Uterus (tissue), 4 donors: Measurements from ENCODE around the gene SPTAN1. TPM values are rescaled to one million over a fixed set of nuclear protein-coding genes. Genes with fewer than 3 reads are reported as not detected.

Experiments
- DNase-seq, 2 donors: peaks; one replicate each; pipeline ENCODE4 v3.0.0-alpha.2; 2019 to 2020
- H3K27ac ChIP-seq, 2 donors: fragments of 200-600 bp; sonication (generic); 1 replicate in 1 of 2; 2 replicates in 1 of 2; pipeline ENCODE4 v1.5.1; 2016 to 2018
- H3K27me3 ChIP-seq, 2 donors: fragments of 200-600 bp; sonication (generic); one replicate each; pipeline ENCODE4 v1.5.1; 2018 to 2019; ENCODE audit warnings: control low read depth in 1 of 2
- H3K36me3 ChIP-seq, 2 donors: fragments of 200-600 bp; sonication (generic); one replicate each; pipeline ENCODE4 v1.5.1; 2019; ENCODE audit warnings: control low read depth in 1 of 2
- H3K4me1 ChIP-seq, 2 donors: fragments of 200-600 bp; sonication (generic); one replicate each; pipeline ENCODE4 v1.5.1; 2018 to 2019; ENCODE audit warnings: control low read depth in 1 of 2
- H3K4me3 ChIP-seq, 2 donors: fragments of 200-600 bp; sonication (generic); 1 replicate in 1 of 2; 2 replicates in 1 of 2; pipeline ENCODE4 v1.5.1; 2018 to 2019; ENCODE audit warnings: mild to moderate bottlenecking in 1 of 2
- H3K9me3 ChIP-seq, 2 donors: fragments of 200-600 bp; sonication (generic); one replicate each; pipeline ENCODE4 v1.5.1; 2019; ENCODE audit warnings: control low read depth in 1 of 2
- POLR2A ChIP-seq, 2 donors: fragments of 450-650 bp; IDR thresholded peaks; one replicate each; pipeline ENCODE4 v1.6.1; 2016; ENCODE audit warnings: antibody characterized with exemption in 2 of 2, mild to moderate bottlenecking in 1 of 2, moderate library complexity in 1 of 2
- intact Hi-C: fragments of 100-400 bp; cut with DNase I; formaldehyde crosslinking; loops from one replicate; pipeline ENCODE4 v1.15.1; 2023; ENCODE audit warnings: low total_unique reads
- total RNA-seq, 4 donors: library from RNA; depleted of rRNA in 3 of 4; stranded (reverse); fragments of >200 nt in 3 of 4; gene quantifications; one replicate each; pipeline versions ENCODE4 v1.1.0 to v1.2.4, GENCODE V29; 2014 to 2023
- TF ChIP-seq, protein P1 (sequence below), 4 experiments: fragments of 200-600 bp in 2 of 4; fragments of 450-650 bp in 2 of 4; sonication (generic) in 2 of 4; IDR thresholded peaks; one replicate each; pipeline ENCODE4 v1.5.1; 2016 to 2019; ENCODE audit warnings: antibody characterized with exemption in 4 of 4, mild to moderate bottlenecking in 2 of 4, moderate library complexity in 1 of 4
- donor health status: DM: yes; HTN: yes; CAD: no.

The SPTAN1 gene
- total RNA-seq, 4 donors from 2014 or later: 244 to 521 (median 335) TPM

- Histone ChIP-seq H3K4me3 (no peak overlapping the region), H3K4me1 (peaks cover 4 to 18% of the 10 kb centered on the region in 2 donors), H3K27ac (no peak overlapping the region), H3K36me3 (no peaks in the 10 kb centered on the region), H3K9me3 (no peaks in the 10 kb centered on the region), H3K27me3 (no peaks in the 10 kb centered on the region)
- DNase-seq: no peak
- TF ChIP-seq POLR2A (IDR thresholded peaks at IDR 0.05): no peak
- TF ChIP-seq, protein P1, sequence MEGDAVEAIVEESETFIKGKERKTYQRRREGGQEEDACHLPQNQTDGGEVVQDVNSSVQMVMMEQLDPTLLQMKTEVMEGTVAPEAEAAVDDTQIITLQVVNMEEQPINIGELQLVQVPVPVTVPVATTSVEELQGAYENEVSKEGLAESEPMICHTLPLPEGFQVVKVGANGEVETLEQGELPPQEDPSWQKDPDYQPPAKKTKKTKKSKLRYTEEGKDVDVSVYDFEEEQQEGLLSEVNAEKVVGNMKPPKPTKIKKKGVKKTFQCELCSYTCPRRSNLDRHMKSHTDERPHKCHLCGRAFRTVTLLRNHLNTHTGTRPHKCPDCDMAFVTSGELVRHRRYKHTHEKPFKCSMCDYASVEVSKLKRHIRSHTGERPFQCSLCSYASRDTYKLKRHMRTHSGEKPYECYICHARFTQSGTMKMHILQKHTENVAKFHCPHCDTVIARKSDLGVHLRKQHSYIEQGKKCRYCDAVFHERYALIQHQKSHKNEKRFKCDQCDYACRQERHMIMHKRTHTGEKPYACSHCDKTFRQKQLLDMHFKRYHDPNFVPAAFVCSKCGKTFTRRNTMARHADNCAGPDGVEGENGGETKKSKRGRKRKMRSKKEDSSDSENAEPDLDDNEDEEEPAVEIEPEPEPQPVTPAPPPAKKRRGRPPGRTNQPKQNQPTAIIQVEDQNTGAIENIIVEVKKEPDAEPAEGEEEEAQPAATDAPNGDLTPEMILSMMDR (IDR thresholded peaks at IDR 0.05): no peak
- intact Hi-C loops: no loop called here
Measured at GRCh38 chr9:128637656-128638055, 85.3 kb downstream of the SPTAN1 start.

DNA sequence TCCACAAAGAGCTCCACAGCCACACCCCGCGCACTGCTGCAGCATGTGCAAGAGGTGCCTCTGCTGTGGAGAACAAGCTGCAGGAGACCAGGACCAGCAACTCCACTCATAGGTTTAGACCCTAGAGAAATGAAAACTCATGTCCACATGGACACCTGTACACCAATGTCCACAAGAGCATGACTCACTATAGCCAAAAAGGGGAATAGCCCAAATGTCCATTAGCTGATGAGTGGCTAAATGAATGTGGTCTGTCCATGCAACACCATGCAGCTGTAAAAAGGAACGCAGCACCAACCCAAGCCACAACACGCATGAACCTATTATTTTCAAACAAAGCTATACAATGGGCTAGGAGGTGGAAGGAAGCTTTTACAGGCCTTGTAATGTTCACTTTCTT is 86.2 kb downstream of the SPTAN1 start:
- Histone ChIP-seq H3K27ac (no peak overlapping the region), H3K36me3 (no peaks in the 10 kb centered on the region), H3K27me3 (no peaks in the 10 kb centered on the region), H3K4me1 (peaks cover 4 to 18% of the 10 kb centered on the region in 2 donors), H3K4me3 (no peak overlapping the region), H3K9me3 (no peaks in the 10 kb centered on the region)
- DNase-seq: no peak
- intact Hi-C loops: no loop called here
- no peak for TF ChIP-seq POLR2A (IDR thresholded peaks at IDR 0.05)
- TF ChIP-seq, protein P1 (IDR thresholded peaks at IDR 0.05): no peak

GRCh38 chr9:128640603-128641002 is 88.2 kb downstream of the SPTAN1 start:
- no peak for DNase-seq
- intact Hi-C loops: no loop called here
- no peaks in the 10 kb centered on the region for H3K36me3 ChIP-seq
- H3K27me3 ChIP-seq: no peaks in the 10 kb centered on the region
- no peak overlapping the region for H3K4me3 ChIP-seq
- H3K27ac ChIP-seq: no peak overlapping the region
- TF ChIP-seq, protein P1 (IDR thresholded peaks at IDR 0.05): no peak
- no peak for TF ChIP-seq POLR2A (IDR thresholded peaks at IDR 0.05)
- peaks cover 0 to 4% of the 10 kb centered on the region in 2 donors for H3K4me1 ChIP-seq
- no peaks in the 10 kb centered on the region for H3K9me3 ChIP-seq

DNA sequence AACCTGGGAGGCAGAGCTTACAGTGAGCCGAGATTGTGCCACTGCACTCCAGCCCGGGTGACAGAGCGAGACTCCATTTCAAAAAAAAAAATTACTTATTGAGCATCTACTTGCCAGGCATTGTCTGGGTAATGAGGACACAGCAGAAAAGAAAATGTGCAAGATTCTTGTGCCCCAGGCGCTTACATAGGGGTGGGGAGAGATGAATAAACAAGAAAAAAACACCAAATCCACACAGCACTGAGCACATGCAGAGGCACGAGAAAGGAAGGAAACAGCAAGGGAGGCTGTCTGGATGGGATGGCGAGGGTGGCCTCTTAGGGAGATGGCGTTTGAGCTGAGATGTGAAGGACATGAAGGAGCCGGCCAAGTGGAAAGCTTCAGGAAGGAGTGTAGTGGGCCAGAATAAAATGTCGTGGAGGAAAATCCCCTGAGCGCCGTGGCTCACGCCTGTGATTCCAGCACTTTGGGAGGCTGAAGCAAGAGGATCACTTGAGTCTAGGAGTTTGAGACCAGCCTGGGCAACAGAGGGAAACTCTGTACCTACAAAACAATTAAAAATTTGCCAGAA is 90.4 kb downstream of the SPTAN1 start:
- DNase-seq: no peak
- Histone ChIP-seq H3K4me1 (no peaks in the 10 kb centered on the region), H3K4me3 (no peak overlapping the region), H3K27me3 (no peaks in the 10 kb centered on the region), H3K36me3 (no peaks in the 10 kb centered on the region), H3K27ac (no peak overlapping the region), H3K9me3 (no peaks in the 10 kb centered on the region)
- intact Hi-C loops: no loop called here
- TF ChIP-seq, protein P1 (IDR thresholded peaks at IDR 0.05): no peak
- TF ChIP-seq POLR2A (IDR thresholded peaks at IDR 0.05): no peak

DNA sequence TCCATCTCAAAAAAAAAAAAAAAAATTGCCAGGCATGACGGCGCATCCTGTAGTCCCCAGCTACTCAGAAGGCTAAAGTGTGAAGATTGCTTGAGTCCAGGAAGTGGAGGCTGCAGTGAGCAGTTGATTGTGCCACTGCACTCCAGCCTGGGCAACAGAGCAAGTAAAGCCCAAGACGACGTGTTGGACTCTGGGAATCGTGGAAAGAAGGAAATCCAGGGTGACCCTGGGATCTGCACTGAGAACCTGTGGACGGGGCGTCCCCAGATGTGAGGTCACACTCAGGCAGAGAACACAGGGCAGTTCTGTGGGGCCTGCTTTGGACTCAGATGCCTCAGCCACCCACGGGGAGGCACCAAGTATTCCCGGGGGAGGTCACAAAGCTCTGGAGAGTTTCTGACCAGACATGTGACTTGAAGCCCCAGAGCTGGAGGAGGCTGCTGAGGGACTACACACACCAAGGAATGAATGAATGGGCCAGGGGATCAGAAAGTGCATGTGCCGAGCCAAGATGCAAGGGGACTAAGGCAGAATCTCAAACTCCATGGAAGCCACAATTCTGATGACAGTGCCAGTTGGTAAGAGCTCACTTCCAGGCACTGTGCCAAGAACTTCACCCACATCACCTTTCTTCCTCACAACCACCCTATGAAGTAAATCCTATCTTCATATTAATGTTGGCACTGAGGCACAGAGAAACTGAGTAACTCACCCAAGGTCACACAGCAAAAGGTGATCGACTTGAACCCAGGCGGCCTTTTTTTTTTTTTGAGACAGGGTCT is 91.3 kb downstream of the SPTAN1 start:
- H3K9me3 ChIP-seq: no peaks in the 10 kb centered on the region
- no peaks in the 10 kb centered on the region for H3K4me1 ChIP-seq
- no peak for DNase-seq
- H3K27ac ChIP-seq: no peak overlapping the region
- H3K36me3 ChIP-seq: no peaks in the 10 kb centered on the region
- no peak overlapping the region for H3K4me3 ChIP-seq
- intact Hi-C loops: no loop called here
- no peaks in the 10 kb centered on the region for H3K27me3 ChIP-seq
- no peak for TF ChIP-seq POLR2A (IDR thresholded peaks at IDR 0.05)
- TF ChIP-seq, protein P1 (IDR thresholded peaks at IDR 0.05): no peak
